K562 (cell line): ENCODE measurements around the gene SLIRP. TPM values are rescaled to one million over a fixed set of nuclear protein-coding genes. Genes with fewer than 3 reads are reported as not detected.

Source experiments
- ELF2 ChIP-seq: fragments of 250-450 bp; sonication (Bioruptor Pico); IDR thresholded peaks from 2 replicates; pipeline ENCODE4 v1.5.0; 2021; ENCODE audit warnings: mild to moderate bottlenecking
- ESRRA ChIP-seq: fragments of 450-650 bp; IDR thresholded peaks from 2 replicates; pipeline ENCODE4 v1.6.1; 2014; ENCODE audit warnings: low read depth, mild to moderate bottlenecking, moderate library complexity, borderline replicate concordance
- FOXA3 ChIP-seq, 2 experiments: fragments of 450-650 bp in 1 of 2; sonication (generic) in 1 of 2; formaldehyde crosslinking; IDR thresholded peaks in 1 of 2; conservative IDR thresholded peaks in 1 of 2; 2 replicates each; pipeline versions ENCODE4 v1.4.0 to v1.8.0; 2020 to 2022; ENCODE audit warnings: mild to moderate bottlenecking in 2 of 2, missing genetic modification reagents in 1 of 2
- LCOR ChIP-seq: sonication (generic); formaldehyde crosslinking; IDR thresholded peaks from 2 replicates; pipeline ENCODE4 v1.8.0; 2022; ENCODE audit warnings: mild to moderate bottlenecking, missing genetic modification reagents
- RBM17 ChIP-seq: fragments of 200-400 bp; formaldehyde crosslinking; IDR thresholded peaks from 2 replicates; pipeline ENCODE4 v1.6.1; 2017; ENCODE audit warnings: low read depth, mild to moderate bottlenecking, low read length, borderline replicate concordance
- WHSC1 ChIP-seq: IDR thresholded peaks from one replicate; pipeline ENCODE4 v1.6.1; 2012; ENCODE audit warnings: low read length, control low read depth, inconsistent platforms
- ZNF174 ChIP-seq: fragments of 250-450 bp; sonication (Bioruptor Pico); IDR thresholded peaks from 2 replicates; pipeline ENCODE4 v1.4.0; 2020; ENCODE audit warnings: mild to moderate bottlenecking
- ZNF263 ChIP-seq: sonication (generic); formaldehyde crosslinking; IDR thresholded peaks from 2 replicates; pipeline ENCODE4 v1.8.0; 2022; ENCODE audit warnings: mild to moderate bottlenecking, missing genetic modification reagents, borderline replicate concordance
- ZNF445 ChIP-seq: fragments of 250-450 bp; sonication (Bioruptor Pico); IDR thresholded peaks from 2 replicates; pipeline ENCODE4 v1.4.0; 2020; ENCODE audit warnings: low read depth, mild to moderate bottlenecking, moderate library complexity
- polyA plus RNA-seq, 8 experiments: library from polyadenylated mRNA; depleted of rRNA in 4 of 8; stranded (reverse) in 5 of 8; unstranded in 3 of 8; fragments of >200 nt; fragmentation: Nextera tagmentation in 2 of 8; fragmentation: Illumina TruSeq in 1 of 8; extraction: Ambion mirVana in 2 of 8; extraction: Trizol in 1 of 8; gene quantifications; 2 replicates each; pipeline versions ENCODE4 v1.2.1 to v1.2.3, GENCODE V29; 2011 to 2014; ENCODE audit warnings: inconsistent platforms in 1 of 8, missing spikeins in 1 of 8
- total RNA-seq, 7 experiments: library from RNA; depleted of rRNA in 6 of 7; stranded (reverse); fragments of >200 nt in 6 of 7; fragmentation: Illumina TruSeq in 2 of 7; extraction: Trizol in 2 of 7; gene quantifications; 2 replicates each; pipeline versions ENCODE4 v1.2.1 to v1.2.3, GENCODE V29; 2011 to 2021; ENCODE audit warnings: low replicate concordance in 1 of 7
- TF ChIP-seq, protein P1 (sequence below), 2 experiments: fragments of 450-650 bp; IDR thresholded peaks; 2 replicates each; pipeline ENCODE4 v1.6.1; 2016; ENCODE audit warnings: mild to moderate bottlenecking in 2 of 2, borderline replicate concordance in 1 of 2, low read depth in 1 of 2, moderate library complexity in 1 of 2

SLIRP gene
- total and polyA plus RNA-seq, 9 of the 15 experiments (the other 6 are each of a cell fraction or from before 2014, with no cell fraction given), result 251 to 1,905 (median 491) TPM

DNA sequence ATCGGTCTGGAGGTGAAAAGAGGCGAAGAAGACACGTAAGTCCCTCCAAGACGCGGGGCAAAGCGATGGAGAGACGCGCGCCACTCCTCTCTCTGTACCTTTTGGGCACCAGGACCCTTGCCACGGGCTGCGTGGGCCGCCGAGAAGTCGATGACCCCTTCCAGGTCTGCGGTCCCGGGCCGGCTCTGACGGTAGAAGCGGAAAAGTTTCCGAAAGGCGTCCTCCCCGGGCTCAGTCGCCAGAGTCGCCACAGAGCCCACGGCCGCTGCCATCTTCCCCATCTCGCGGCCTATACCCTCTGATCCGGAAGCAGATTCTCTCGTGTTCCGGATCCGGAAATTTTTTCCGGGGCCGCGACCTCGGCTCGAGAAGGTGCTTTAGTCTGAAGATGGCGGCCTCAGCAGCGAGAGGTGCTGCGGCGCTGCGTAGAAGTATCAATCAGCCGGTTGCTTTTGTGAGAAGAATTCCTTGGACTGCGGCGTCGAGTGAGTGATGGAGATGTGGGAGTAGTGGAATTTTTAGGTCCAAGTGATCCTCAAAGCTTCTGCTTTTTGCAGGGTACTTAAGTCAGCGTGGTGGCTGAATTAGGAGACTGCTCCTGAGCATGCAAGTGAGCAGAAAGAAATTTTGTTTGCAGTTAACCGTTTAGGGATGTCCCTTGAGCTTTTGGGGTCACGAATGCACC, at the start of gene SLIRP, which contains the start of gene ALKBH1 (continued):
- TF ChIP-seq, protein P1, sequence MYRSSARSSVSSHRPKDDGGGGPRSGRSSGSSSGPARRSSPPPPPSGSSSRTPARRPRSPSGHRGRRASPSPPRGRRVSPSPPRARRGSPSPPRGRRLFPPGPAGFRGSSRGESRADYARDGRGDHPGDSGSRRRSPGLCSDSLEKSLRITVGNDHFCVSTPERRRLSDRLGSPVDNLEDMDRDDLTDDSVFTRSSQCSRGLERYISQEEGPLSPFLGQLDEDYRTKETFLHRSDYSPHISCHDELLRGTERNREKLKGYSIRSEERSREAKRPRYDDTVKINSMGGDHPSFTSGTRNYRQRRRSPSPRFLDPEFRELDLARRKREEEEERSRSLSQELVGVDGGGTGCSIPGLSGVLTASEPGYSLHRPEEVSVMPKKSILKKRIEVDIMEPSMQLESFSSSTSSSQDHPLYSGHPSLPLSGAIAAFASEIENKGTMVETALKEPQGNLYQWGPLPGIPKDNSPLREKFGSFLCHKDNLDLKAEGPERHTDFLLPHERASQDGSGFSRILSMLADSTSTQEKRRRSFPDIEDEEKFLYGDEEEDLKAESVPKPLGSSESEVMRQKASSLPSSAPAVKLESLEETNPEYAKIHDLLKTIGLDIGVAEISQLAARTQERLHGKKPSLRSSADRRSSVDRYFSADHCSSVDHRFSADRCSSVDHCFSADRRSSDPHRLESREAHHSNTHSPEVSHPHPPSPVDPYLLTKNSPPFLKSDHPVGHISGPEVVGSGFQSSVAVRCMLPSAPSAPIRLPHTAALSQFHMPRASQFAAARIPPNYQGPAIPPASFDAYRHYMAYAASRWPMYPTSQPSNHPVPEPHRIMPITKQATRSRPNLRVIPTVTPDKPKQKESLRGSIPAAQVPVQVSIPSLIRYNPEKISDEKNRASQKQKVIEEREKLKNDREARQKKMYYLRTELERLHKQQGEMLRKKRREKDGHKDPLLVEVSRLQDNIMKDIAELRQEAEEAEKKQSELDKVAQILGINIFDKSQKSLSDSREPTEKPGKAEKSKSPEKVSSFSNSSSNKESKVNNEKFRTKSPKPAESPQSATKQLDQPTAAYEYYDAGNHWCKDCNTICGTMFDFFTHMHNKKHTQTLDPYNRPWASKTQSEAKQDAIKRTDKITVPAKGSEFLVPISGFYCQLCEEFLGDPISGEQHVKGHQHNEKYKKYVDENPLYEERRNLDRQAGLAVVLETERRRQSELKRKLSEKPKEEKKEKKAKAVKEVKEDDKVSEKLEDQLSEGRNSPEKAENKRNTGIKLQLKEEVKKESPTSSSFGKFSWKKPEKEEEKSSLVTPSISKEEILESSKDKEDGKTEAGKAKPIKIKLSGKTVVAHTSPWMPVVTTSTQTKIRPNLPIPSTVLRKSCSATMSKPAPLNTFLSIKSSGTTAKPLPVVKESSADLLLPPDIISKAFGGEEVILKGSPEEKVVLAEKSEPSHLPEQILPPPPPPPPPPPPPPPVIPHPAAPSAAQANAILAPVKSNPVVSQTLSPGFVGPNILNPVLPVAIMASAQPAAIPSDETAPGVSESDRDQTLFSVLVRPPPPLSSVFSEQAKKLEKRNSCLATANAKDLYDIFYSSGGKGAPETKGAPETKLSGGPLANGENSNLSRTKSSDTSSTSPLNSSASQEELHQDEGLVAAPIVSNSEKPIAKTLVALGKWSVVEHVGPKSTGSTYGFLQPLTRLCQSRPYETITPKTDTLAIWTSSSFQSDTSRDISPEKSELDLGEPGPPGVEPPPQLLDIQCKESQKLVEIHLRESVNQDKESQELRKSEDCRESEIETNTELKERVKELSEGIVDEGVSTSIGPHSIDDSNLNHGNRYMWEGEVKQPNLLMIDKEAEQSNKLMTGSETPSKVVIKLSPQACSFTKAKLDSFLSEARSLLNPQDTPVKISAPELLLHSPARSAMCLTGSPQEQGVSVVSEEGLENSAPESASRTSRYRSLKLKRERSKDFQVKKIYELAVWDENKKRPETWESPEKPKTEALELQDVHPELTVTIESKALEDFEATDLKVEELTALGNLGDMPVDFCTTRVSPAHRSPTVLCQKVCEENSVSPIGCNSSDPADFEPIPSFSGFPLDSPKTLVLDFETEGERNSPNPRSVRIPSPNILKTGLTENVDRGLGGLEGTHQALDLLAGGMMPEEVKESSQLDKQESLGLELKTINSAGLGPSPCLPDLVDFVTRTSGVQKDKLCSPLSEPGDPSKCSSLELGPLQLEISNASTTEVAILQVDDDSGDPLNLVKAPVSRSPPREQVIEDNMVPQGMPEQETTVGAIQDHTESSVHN (IDR thresholded peaks at IDR 0.05; ENCODE audit: borderline replicate concordance in 1 of 2, low read depth in 1 of 2), result peak in 1 of 2 experiments; percentile 20; a peak in 1 of 4 replicates
- no peak for TF ChIP-seq RBM17
- TF ChIP-seq WHSC1, result no peak
- TF ChIP-seq ZNF263 (CRISPR knock-in tag), result no peak
- TF ChIP-seq ZNF174 (CRISPR knock-in tag), result no peak
- peak; percentile 94 for TF ChIP-seq ESRRA
- TF ChIP-seq ELF2 (CRISPR knock-in tag), result peak; percentile 35; the same call in 1 of the 2 replicates
- TF ChIP-seq FOXA3 (CRISPR knock-in tag; conservative IDR thresholded peaks at IDR 0.05 in 1 of 2, IDR thresholded peaks at IDR 0.05 in 1 of 2), result peak in 1 of 2 experiments; percentile 12; a peak in 1 of 4 replicates
- no peak for TF ChIP-seq LCOR
- no peak for TF ChIP-seq ZNF445 (CRISPR knock-in tag)
